Astrocyte of the spinal cord (primary cell): ENCODE measurements around the gene KLHL24.

Source experiments
- DNase-seq: peaks from one replicate; pipeline ENCODE4 v3.0.0; 2011; ENCODE audit warnings: low read depth, low spot score
- H3K4me3 ChIP-seq: 2 replicates; pipeline ENCODE4 v1.5.1; 2011; ENCODE audit warnings: low read depth, mild to moderate bottlenecking, low read length, moderate library complexity
- in situ Hi-C: cut with HindIII; loops from 2 replicates; pipeline ENCODE4 v1.10.0; 2017; ENCODE audit warnings: low sequenced_read_pairs
- TF ChIP-seq, protein P1 (sequence below): IDR thresholded peaks from 2 replicates; pipeline ENCODE4 v1.5.1; 2012; ENCODE audit warnings: low read depth, mild to moderate bottlenecking, low read length, inconsistent platforms

Gene KLHL24

DNA sequence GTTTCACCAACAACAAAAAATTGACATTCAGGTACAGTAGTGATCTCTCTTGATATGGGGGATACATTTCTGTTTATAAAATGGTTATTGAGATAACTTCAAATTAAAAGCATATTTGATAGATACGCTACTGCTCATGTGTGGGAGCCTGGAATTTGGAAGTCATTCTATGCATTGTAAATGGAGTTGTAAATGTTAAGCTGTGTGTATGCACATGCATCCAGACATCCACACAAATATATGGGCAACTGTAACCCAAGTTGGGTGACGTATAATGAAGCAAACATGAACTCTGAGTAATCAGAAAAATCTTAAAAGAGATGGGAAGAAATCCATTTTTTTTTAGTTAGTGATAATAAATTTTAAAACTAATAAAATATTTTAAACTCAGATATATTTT, 9.8 kb downstream of the KLHL24 start:
- no peak for DNase-seq
- TF ChIP-seq, protein P1, sequence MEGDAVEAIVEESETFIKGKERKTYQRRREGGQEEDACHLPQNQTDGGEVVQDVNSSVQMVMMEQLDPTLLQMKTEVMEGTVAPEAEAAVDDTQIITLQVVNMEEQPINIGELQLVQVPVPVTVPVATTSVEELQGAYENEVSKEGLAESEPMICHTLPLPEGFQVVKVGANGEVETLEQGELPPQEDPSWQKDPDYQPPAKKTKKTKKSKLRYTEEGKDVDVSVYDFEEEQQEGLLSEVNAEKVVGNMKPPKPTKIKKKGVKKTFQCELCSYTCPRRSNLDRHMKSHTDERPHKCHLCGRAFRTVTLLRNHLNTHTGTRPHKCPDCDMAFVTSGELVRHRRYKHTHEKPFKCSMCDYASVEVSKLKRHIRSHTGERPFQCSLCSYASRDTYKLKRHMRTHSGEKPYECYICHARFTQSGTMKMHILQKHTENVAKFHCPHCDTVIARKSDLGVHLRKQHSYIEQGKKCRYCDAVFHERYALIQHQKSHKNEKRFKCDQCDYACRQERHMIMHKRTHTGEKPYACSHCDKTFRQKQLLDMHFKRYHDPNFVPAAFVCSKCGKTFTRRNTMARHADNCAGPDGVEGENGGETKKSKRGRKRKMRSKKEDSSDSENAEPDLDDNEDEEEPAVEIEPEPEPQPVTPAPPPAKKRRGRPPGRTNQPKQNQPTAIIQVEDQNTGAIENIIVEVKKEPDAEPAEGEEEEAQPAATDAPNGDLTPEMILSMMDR, result no peak
- in situ Hi-C loops, result no loop called here
- H3K4me3 ChIP-seq, result no peak overlapping the region

DNA sequence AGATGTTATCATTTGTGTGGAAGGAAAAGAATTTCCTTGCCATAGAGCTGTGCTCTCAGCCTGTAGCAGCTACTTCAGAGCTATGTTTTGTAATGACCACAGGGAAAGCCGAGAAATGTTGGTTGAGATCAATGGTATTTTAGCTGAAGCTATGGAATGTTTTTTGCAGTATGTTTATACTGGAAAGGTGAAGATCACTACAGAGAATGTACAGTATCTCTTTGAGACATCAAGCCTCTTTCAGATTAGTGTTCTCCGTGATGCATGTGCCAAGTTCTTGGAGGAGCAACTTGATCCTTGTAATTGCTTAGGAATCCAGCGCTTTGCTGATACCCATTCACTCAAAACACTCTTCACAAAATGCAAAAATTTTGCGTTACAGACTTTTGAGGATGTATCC, 15.1 kb downstream of the KLHL24 start:
- in situ Hi-C loops, result no loop called here
- no peak for DNase-seq
- TF ChIP-seq, protein P1, result no peak
- H3K4me3 ChIP-seq, result no peak overlapping the region

DNA sequence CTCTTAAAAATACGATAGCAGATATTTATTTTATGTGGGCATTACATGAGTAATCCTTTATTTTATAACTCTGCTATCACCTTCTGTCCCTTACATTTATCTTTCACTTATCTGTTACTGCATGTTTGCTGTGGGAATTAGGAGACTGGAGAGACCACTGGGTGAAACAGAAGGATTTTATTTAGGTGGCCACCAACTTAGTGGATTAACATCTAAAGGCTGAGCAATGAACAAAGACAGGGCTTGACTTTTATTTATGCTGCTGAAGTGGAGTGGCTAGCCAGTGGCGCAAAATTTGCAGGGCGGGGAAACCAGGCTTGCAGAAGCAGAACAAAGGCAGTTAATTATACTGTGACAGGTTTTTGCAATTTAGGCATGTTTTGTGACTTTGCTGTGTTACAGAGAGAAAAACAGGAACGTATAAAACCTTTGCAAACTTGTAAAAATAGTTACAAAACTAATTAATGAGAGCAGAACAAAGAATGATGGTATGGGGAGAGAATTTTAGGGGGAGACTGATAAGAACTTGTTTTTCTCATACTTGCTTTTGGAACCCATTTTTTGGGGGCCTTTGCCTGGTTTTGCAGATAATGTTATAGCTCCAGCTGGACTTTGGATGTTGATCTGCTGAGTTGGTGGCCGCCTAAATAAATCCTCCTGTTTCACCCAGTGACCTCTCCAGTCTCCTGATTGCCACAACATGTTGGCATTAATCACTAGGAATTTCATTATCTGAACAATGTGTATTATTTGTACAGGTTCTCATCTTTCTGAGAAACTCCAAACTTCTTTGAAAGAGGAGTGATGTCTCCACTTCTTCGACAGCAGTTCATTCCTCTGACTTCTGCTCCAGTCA, 18.0 kb downstream of the KLHL24 start:
- in situ Hi-C loops, result no loop called here
- TF ChIP-seq, protein P1, result no peak
- no peak overlapping the region for H3K4me3 ChIP-seq
- DNase-seq, result peak; percentile 27

DNA sequence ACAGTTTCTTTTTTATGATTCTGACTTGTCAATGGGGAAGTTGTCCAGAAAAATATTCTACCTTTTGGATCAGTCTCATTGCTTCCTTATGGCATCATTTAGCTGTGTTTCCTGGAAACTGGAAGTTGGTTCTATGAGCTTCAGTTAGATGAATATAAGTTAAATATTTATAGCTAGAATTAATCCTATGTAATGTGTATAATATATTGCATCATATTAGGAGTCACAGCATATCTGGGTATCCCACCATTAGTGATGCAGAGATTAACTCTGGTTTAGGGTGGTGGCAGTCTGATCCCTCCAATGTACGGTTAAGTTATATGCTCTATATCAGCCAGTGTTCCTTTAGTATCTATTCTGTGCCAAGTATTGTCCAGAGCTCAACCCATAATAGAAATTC, 19.3 kb downstream of the KLHL24 start:
- DNase-seq, result no peak
- in situ Hi-C loops, result no loop called here
- no peak overlapping the region for H3K4me3 ChIP-seq
- TF ChIP-seq, protein P1, result no peak

DNA sequence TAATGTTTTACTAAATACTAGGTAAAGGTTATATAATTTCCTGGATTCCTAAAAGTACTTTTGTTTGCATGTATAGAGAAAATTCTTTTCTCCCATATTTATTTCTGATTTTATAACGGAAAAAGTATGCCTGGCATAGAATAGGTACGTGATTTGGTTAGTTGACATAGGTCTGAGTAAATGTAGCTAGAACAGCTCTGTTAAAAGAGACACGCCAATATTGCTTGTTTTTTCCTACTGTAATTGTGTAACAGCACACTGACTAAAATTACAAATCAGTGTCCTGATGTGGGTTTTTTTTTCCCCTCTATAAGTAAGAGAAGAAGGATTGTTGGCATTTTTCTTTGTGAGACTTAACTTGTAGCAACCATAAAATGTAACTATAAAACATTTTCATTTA, 26.7 kb downstream of the KLHL24 start:
- DNase-seq, result no peak
- H3K4me3 ChIP-seq, result no peak overlapping the region
- in situ Hi-C loops, result no loop called here
- TF ChIP-seq, protein P1, result no peak

DNA sequence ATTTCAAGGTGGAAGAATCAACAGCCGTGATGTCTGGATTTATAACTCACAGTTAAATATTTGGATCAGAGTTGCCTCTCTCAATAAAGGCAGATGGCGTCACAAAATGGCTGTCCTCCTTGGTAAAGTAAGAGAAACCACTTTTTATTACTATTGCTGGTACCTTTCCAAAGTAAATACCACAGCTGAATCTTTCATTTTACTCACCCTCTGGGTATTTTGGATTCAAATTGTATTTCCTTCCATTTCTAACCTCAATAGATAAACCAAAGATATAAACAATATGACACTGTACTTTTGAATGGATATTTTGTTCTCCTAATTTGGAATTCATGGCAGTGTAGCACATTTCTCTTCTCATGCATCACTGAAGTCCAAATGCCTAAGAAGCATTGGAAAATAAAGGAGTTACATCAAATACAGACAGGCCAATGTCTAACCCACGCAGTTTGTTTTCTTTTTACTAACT, 29.5 kb downstream of the KLHL24 start:
- DNase-seq, result peak; percentile 97
- TF ChIP-seq, protein P1, result no peak
- in situ Hi-C loops, result no loop called here
- no peak overlapping the region for H3K4me3 ChIP-seq
